HFF-Myc (cell line): ENCODE data around the gene ADAM30.

Experiments
- DNase-seq: peaks from one replicate; pipeline ENCODE4 v3.0.0-alpha.2; 2011; ENCODE audit warnings: low read depth; ENCODE audit errors: extremely low read depth
- H3K4me3 ChIP-seq: replicated peaks from 2 replicates; pipeline ENCODE4 v1.5.1; 2011; ENCODE audit warnings: low read depth, mild to moderate bottlenecking, control low read depth, low read length
- TF ChIP-seq, protein P1 (sequence below): IDR thresholded peaks from 2 replicates; pipeline ENCODE4 v1.5.1; 2012; ENCODE audit warnings: mild to moderate bottlenecking, low read depth, low read length, control low read depth; ENCODE audit errors: missing control alignments

The ADAM30 gene

DNA sequence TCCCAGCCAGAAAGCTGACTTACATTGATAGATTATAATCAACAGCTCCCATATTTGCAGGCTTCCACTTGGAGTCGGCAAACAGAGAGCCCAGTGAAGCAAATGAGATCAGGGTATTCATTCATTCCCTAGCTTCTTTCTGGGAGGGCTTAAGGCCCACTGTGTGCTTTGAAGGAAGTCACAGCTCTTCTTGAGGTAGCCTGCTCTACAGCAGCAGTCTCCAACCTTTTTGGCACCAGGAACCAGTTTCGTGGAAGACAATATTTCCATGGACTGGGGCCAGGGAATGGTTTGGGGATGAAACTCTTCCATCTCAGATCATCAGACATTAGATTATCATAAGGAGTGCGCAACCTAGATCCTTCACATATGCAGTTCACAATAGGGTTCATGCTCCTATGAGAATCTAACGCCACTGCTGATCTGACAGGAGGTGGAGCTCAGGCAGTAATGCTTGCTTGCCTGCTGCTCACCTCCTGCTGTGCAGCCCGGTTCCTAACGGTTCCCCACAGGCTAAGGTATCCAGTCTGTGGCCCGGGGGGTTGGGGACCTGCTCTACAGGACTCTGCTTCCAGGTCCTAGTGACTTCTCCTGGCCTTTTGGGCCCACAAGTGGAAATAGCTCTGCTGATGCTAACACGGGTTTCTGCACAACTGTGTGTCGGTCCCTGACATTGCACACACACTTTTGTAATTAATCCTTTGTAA lies 13.7 kb upstream of the ADAM30 start:
- DNase-seq, result no peak
- no peak overlapping the region for H3K4me3 ChIP-seq
- TF ChIP-seq, protein P1, sequence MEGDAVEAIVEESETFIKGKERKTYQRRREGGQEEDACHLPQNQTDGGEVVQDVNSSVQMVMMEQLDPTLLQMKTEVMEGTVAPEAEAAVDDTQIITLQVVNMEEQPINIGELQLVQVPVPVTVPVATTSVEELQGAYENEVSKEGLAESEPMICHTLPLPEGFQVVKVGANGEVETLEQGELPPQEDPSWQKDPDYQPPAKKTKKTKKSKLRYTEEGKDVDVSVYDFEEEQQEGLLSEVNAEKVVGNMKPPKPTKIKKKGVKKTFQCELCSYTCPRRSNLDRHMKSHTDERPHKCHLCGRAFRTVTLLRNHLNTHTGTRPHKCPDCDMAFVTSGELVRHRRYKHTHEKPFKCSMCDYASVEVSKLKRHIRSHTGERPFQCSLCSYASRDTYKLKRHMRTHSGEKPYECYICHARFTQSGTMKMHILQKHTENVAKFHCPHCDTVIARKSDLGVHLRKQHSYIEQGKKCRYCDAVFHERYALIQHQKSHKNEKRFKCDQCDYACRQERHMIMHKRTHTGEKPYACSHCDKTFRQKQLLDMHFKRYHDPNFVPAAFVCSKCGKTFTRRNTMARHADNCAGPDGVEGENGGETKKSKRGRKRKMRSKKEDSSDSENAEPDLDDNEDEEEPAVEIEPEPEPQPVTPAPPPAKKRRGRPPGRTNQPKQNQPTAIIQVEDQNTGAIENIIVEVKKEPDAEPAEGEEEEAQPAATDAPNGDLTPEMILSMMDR, result no peak

DNA sequence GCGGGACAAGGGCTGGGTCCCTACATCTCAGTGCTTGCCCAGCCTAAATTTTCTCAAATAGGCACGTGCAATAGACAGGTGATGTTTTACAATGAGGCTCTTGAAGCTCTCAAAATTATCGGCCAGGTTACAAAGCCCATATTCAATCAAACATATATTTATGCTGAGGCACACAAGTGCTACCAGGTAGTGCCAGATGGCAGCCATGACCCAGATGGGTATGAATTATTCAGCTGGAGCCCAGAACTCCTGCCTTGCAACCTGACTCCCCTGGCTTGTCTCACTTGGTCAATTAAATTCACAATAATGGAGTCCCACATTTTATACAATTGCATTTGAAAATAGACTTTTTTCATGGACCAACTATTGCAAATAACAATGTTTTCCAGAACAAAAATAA lies 12.3 kb upstream of the ADAM30 start:
- no peak overlapping the region for H3K4me3 ChIP-seq
- no peak for DNase-seq
- TF ChIP-seq, protein P1, result no peak

DNA sequence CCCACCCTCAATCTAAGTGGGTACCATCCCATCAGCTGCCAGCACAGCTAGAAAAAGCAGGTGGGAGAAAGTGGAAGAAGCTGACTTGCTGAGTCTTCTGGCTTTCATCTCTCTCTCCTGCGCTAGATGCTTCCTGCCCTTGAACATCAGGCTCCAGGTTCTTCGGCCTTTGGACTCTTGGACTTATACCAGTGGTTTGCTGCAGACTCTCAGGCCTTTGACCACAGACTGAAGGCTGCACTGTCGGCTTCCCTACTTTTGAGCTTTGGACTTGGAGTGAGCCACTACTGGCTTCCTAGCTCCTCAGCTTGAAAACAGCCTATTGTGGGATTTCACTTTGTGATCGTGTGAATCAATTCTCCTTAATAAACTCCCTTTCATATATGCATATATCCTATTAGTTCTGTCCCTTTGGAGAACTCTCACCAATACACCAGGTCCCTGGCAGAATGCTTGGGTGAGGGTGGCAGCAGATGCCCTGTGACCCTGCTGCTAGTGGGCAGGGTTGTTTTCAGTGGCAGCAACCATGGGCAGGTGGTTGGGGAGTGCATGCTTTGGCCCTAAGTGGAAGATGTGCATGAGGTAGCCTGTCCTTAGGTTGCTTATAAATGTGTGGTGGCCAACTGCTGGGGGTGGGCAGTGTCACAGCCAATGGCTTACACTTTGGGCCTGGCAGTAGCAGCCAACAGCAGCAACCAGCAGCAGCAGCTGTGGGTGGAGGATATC lies 10.8 kb upstream of the ADAM30 start:
- TF ChIP-seq, protein P1, result no peak
- no peak for DNase-seq
- no peak overlapping the region for H3K4me3 ChIP-seq

DNA sequence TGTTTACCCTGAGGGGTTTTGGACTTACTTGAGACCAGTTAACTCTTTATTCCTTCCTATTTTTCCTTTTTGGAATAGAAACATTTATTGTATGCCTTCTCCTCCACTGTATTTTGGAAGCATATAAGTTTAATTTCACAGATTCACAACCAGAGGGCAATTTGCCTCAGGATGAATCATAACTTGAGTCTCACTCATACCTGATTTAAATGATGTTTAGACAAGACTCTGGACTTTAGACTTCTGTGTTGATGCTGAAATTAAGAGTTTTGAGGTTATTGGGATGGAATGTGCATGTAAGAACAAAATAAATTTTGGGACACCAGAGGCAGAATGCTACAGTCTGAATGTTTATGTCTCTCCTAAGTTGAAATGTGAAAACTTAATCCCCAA lies 7.1 kb upstream of the ADAM30 start:
- TF ChIP-seq, protein P1, result no peak
- no peak overlapping the region for H3K4me3 ChIP-seq
- DNase-seq, result no peak

DNA sequence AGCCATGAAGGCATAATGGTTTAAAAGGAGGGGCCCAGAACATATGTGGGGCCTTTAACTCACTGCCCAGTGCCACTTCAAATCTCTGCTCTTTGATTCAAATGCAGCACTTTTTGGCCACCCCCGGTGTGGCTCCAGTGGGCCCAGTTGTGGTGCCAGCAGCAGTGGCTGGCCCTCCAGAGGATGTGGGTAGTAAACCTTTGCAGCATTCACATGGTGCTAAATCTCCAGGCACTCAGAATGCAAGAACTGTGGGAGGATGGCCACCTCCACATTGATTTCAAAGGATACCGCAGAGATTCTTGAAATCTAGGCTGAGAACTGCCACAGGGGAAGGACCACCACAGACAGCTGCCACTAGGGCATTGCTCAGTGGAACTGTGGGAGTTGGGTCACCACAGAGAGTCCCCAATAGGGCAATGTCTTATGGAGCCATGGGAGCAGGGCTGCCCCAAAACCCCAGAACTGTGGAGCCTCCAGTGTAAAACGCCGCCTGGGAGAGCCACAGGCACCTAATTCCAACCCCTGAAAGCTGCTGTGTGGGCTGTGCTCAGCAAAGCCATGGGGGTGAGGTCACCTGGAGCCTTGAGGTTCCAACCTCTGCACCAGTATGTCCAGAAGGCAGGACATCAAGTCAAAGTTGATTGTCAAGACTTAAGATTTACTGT lies 6.6 kb upstream of the ADAM30 start:
- TF ChIP-seq, protein P1, result no peak
- DNase-seq, result no peak
- H3K4me3 ChIP-seq, result no peak overlapping the region

DNA sequence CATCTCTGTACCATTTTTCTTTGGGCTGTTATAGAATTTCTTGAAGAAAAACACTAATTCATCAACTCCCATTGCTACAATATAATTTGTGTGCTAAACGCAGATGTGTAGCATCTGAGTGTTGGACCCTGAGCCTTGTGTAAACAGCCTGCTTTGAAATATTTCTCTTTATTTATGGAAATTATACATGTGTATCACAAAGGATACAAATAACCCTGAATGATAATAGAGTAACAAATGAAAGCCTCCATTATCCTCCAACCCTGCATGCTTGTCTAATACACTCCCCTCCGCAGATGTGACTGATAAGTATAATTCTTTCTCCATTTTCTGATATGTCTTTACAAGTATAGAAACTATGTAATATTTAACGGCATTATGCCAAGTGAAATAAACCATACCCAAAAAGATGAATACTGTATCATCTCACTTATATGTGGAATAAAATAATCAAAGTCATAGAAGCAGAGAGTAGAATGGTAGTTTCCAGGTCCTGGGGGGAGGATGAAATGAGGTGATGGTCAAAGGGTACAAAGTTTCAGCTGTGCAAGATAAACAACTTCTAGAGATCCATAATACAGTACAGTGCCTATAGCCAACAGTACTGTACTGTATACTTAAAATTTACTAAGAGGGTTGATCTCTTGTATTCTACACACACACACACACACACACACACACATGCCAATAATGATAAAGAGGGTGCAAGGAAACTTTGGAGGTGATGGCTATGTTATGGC lies 2.8 kb upstream of the ADAM30 start:
- no peak overlapping the region for H3K4me3 ChIP-seq
- TF ChIP-seq, protein P1, result no peak
- no peak for DNase-seq
